K562 treated with DMSO at 1 percent for 48 hours (cell line): ENCODE measurements around the gene TRPM2. TPM values are rescaled to one million over a fixed set of nuclear protein-coding genes. Genes with fewer than 3 reads are reported as not detected.

Source experiments
- total RNA-seq: library from RNA; unstranded; fragments of 300-600 nt; gene quantifications from 2 replicates; pipeline ENCODE4 v1.2.3, GENCODE V29; 2022; ENCODE audit warnings: low replicate concordance; ENCODE audit errors: extremely low read depth

TRPM2 gene
- total RNA-seq: not detected in 2 replicates

GRCh38 chr21:44353191-44353970 lies at the start of gene TRPM2:
Gene TRPM2, plus strand, starts transcription at chr21:44353621. Its CDS starts 80 bp downstream, at chr21:44353701.

GRCh38 chr21:44338971-44339910 lies 14.2 kb upstream of the TRPM2 start, which contains the start of gene CFAP410:
Gene CFAP410, minus strand, starts transcription at chr21:44339390. Its CDS starts 196 bp downstream, at chr21:44339194.

GRCh38 chr21:44454747-44455523 lies 101.5 kb downstream of the TRPM2 start, which contains the start of gene LRRC3:
Gene LRRC3, plus strand, starts transcription at chr21:44455510. Its CDS starts 1,135 bp downstream, at chr21:44456645.

Other genes with a start within 250 kb of the TRPM2 start
- gene PWP2, start 246.2 kb upstream of the TRPM2 start, total RNA-seq: not detected in 2 replicates
- gene GATD3, start 219.9 kb upstream of the TRPM2 start, total RNA-seq: not detected in 2 replicates
- gene ICOSLG, start 112.7 kb upstream of the TRPM2 start, total RNA-seq: not detected in 2 replicates
- gene DNMT3L, start 91.7 kb upstream of the TRPM2 start, total RNA-seq: not detected in 2 replicates
- gene AIRE, start 67.7 kb upstream of the TRPM2 start, total RNA-seq: not detected in 2 replicates
- gene PFKL, start 53.6 kb upstream of the TRPM2 start, total RNA-seq: 169 TPM in 1 of 2 replicates, not detected in the other
- not detected in 2 replicates for gene CFAP410, start 14.2 kb upstream of the TRPM2 start, total RNA-seq
- not detected in 2 replicates for gene LRRC3, start 101.9 kb downstream of the TRPM2 start, total RNA-seq
- not detected in 2 replicates for gene KRTAP10-1, start 186.6 kb downstream of the TRPM2 start, total RNA-seq
- gene KRTAP10-2, start 197.9 kb downstream of the TRPM2 start, total RNA-seq: not detected in 2 replicates
- gene KRTAP10-3, start 205.2 kb downstream of the TRPM2 start, total RNA-seq: not detected in 2 replicates
- not detected in 2 replicates for gene KRTAP10-4, start 220.1 kb downstream of the TRPM2 start, total RNA-seq
- not detected in 2 replicates for gene KRTAP10-5, start 227.0 kb downstream of the TRPM2 start, total RNA-seq
- gene KRTAP10-6, start 238.9 kb downstream of the TRPM2 start, total RNA-seq: not detected in 2 replicates
- not detected in 2 replicates for gene KRTAP10-7, start 247.0 kb downstream of the TRPM2 start, total RNA-seq